NCI-H345 treated with DMSO at 0.1 percent for 48 hours (cell line): ENCODE data around the gene WWC1.
"Not testable (repeated sequence)": the region's sequence is repeated elsewhere in the genome, so short reads cannot be mapped to it uniquely, and the experiment has no call there.

ENCODE experiments used
- DNase-seq: peaks from one replicate; lab custom pipeline; 2025; ENCODE audit not compliant: unreplicated experiment; lab: John Stamatoyannopoulos, UW

Gene WWC1

GRCh38 chr5:168286386-168286785 lies 5.1 kb upstream of the WWC1 start:
- DNase-seq = no peak

GRCh38 chr5:168286863-168287262 lies 4.6 kb upstream of the WWC1 start:
- not testable (repeated sequence) for DNase-seq

GRCh38 chr5:168287362-168287761 lies 4.1 kb upstream of the WWC1 start:
- DNase-seq = no peak

- DNase-seq = no peak
Observed at GRCh38 chr5:168288349-168289245, 2.8 kb upstream of the WWC1 start.

GRCh38 chr5:168290902-168291341 lies 523 bp upstream of the WWC1 start:
- no peak for DNase-seq

GRCh38 chr5:168291964-168292785 lies 730 bp downstream of the WWC1 start:
- no peak for DNase-seq

- no peak for DNase-seq
Observed at GRCh38 chr5:168292786-168293696, 1.6 kb downstream of the WWC1 start.

GRCh38 chr5:168295574-168296201 lies 4.2 kb downstream of the WWC1 start:
- no peak for DNase-seq

GRCh38 chr5:168296682-168297081 lies 5.2 kb downstream of the WWC1 start:
- no peak for DNase-seq

GRCh38 chr5:168298949-168299348 lies 7.5 kb downstream of the WWC1 start:
- DNase-seq = no peak

GRCh38 chr5:168299372-168299771 lies 7.9 kb downstream of the WWC1 start:
- no peak for DNase-seq

- no peak for DNase-seq
Observed at GRCh38 chr5:168300326-168301182, 9.1 kb downstream of the WWC1 start.

GRCh38 chr5:168301593-168302390 lies 10.3 kb downstream of the WWC1 start:
- no peak for DNase-seq

GRCh38 chr5:168302785-168303184 lies 11.3 kb downstream of the WWC1 start:
- DNase-seq = no peak

GRCh38 chr5:168303393-168304025 lies 12.1 kb downstream of the WWC1 start:
- DNase-seq = no peak

- DNase-seq = no peak
Observed at GRCh38 chr5:168304349-168304748, 12.9 kb downstream of the WWC1 start.

- DNase-seq = no peak
Observed at GRCh38 chr5:168305281-168305680, 13.8 kb downstream of the WWC1 start.

GRCh38 chr5:168307022-168307421 lies 15.6 kb downstream of the WWC1 start:
- DNase-seq = no peak
